ENCODE data around the gene CGREF1. TPM values are rescaled to one million over a fixed set of nuclear protein-coding genes. Genes with fewer than 3 reads are reported as not detected.
A peak's percentile ranks its signal among the peaks of the same experiment; 100 is the strongest.

Gene CGREF1
- polyA plus RNA-seq (ENCODE audit: insufficient read length in 3 of 3), result 1 to 10 TPM; 5.0 to 5.8 (median 5.3) TPM

- no peak for DNase-seq (ENCODE audit: low read depth in 3 of 3, low spot score in 2 of 3)
These were observed at the start of gene CGREF1 for GRCh38 chr2:27118525-27119329. CGREF1 (minus strand) TSS chr2:27119128; CDS start chr2:27104366, 14,762 bp downstream.

- no peak for DNase-seq (ENCODE audit: low read depth in 3 of 3, low spot score in 2 of 3)
These were observed 46.2 kb upstream of the CGREF1 start for GRCh38 chr2:27164960-27165763.

GRCh38 chr2:27162151-27163121 lies 43.5 kb upstream of the CGREF1 start:
- no peak for DNase-seq (ENCODE audit: low read depth in 3 of 3, low spot score in 2 of 3)

GRCh38 chr2:27160191-27160590 lies 41.3 kb upstream of the CGREF1 start:
- no peak for DNase-seq (ENCODE audit: low read depth in 3 of 3, low spot score in 2 of 3)

- no peak for DNase-seq (ENCODE audit: low read depth in 3 of 3, low spot score in 2 of 3)
These were observed 40.3 kb upstream of the CGREF1 start for GRCh38 chr2:27159271-27159670.

- no peak for DNase-seq (ENCODE audit: low read depth in 3 of 3, low spot score in 2 of 3)
These were observed 39.5 kb upstream of the CGREF1 start for GRCh38 chr2:27158468-27158867.

GRCh38 chr2:27155069-27155520 lies 36.2 kb upstream of the CGREF1 start:
- DNase-seq (ENCODE audit: low read depth in 3 of 3, low spot score in 2 of 3), result no peak

GRCh38 chr2:27154488-27154887 lies 35.6 kb upstream of the CGREF1 start:
- DNase-seq (ENCODE audit: low read depth in 3 of 3, low spot score in 2 of 3), result peak in 1 of 3 donors; percentile 30

- no peak for DNase-seq (ENCODE audit: low read depth in 3 of 3, low spot score in 2 of 3)
These were observed 34.0 kb upstream of the CGREF1 start for GRCh38 chr2:27152796-27153464.

- no peak for DNase-seq (ENCODE audit: low read depth in 3 of 3, low spot score in 2 of 3)
These were observed 33.3 kb upstream of the CGREF1 start for GRCh38 chr2:27152102-27152795.

- no peak for DNase-seq (ENCODE audit: low read depth in 3 of 3, low spot score in 2 of 3)
These were observed 31.8 kb upstream of the CGREF1 start for GRCh38 chr2:27150639-27151230.

- DNase-seq (ENCODE audit: low read depth in 3 of 3, low spot score in 2 of 3), result no peak
These were observed 30.9 kb upstream of the CGREF1 start for GRCh38 chr2:27149570-27150405.

- peak in 1 of 3 donors; percentile 27 for DNase-seq (ENCODE audit: low read depth in 3 of 3, low spot score in 2 of 3)
These were observed 30.0 kb upstream of the CGREF1 start, which contains the start of gene TCF23 for GRCh38 chr2:27148801-27149439. TCF23 (plus strand) TSS chr2:27149004; CDS start chr2:27149134, 130 bp downstream.

- DNase-seq (ENCODE audit: low read depth in 3 of 3, low spot score in 2 of 3), result no peak
These were observed 29.0 kb upstream of the CGREF1 start for GRCh38 chr2:27147935-27148334.

GRCh38 chr2:27145682-27146081 lies 26.8 kb upstream of the CGREF1 start:
- DNase-seq (ENCODE audit: low read depth in 3 of 3, low spot score in 2 of 3), result no peak

- no peak for DNase-seq (ENCODE audit: low read depth in 3 of 3, low spot score in 2 of 3)
These were observed 24.4 kb upstream of the CGREF1 start for GRCh38 chr2:27143285-27143684.

- DNase-seq (ENCODE audit: low read depth in 3 of 3, low spot score in 2 of 3), result no peak
These were observed 20.4 kb upstream of the CGREF1 start, which contains the start of gene PRR30 for GRCh38 chr2:27139310-27139709. PRR30 (minus strand) TSS chr2:27139410; CDS start chr2:27138329, 1,081 bp downstream.
